Middle frontal gyrus (tissue), 1 donor: Measurements from ENCODE around the gene SEMA3G.

ENCODE experiments used
- DNase-seq: peaks from one replicate; pipeline ENCODE4 v3.0.0-alpha.2; 2015; ENCODE audit warnings: low spot score; ENCODE audit errors: extremely low spot score

Gene SEMA3G

DNA sequence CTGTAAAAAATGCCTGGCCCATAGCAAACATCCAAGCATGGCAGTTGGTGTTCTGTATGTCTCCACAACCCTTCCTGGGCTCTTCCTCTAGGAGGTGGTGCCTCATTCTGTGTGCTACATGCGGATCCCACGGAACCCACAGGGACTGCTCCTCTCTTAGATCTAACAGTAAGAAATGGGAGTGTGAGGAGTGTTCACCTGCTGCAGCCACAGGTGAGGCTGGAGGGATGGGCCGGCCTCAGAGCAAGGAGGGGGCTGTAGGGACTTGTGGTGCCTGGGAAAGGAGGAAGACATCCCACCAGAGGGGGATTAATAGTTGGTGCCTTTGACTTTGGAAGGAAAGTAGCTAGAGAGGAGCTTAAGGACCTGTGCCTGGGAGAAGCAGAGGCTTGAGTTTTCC, 22.2 kb downstream of the SEMA3G start:
- no peak for DNase-seq

DNA sequence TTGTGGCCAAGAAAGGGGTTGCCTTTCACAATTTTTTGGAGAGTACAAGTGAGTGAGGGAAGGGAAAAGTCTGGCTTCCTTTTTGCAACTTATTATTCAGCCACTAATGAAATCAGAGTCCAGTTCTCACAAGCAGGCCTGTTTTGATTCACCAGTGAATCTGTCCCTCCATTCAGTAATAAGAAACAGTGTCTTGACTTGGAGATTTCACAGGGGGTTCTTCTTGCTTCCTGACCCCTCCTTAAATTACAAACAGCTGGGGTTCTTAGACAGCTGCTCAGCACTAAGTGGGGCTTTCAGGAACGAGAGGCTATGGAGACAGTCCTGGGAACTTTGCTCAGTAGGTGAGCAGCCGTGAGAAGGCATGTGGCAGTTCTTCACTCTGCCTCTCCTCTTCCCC, 24.5 kb downstream of the SEMA3G start:
- no peak for DNase-seq

DNA sequence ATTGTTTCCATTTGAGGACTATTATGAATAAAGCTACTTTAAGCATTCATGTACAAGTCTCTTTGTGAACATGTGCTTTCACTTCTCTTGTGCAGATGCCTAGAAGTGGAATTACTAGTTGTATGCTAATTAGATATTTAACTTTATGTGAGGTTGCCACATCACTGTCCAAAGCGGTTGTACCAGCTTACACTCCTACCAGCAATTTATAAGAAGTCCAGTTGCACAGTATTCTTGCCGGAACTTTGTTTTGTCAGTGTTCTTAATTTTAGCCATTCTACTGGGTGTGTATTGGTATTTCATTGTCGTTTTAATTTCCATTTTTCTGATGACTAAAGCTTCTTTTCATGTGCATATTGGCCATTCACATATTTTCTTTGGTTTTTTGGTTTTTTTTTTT, 29.1 kb downstream of the SEMA3G start:
- no peak for DNase-seq

DNA sequence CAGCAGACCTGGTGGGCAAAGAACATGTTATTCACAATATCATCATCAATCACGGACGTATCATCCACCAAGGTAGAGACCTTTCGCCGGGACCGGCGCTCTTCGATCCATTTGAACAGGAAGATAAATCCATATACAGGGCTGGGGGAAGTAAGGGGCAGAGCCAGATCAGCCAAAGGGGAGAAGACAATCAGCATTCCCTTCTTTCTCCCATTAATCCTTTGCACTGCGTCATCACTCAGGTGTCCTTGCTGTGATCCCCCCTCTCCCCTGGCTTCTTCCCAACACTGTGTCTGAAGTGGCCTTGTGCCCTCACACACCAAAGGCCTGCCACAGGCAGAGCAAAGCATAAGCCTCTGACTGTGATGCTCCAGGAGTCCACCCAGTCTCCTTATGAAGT, 36.4 kb downstream of the SEMA3G start:
- no peak for DNase-seq

DNA sequence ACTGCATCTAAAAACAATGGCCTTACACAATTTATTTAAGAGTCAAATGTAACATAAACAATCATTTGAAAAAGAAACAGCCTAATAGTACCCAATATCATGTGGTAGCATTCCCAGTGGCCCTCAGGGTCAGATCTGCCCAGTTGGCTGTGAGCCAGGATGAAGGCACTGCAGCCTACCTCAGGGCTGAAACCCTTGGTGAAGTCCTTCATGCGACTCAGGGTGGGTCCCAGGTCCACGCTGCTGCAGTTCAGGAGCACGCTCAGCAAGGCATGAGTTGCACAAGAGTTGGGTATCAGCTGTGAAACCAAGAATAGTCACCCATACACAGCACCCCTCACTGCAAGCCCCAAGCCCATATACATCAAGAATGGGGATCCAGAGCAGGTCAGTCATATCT, 37.1 kb downstream of the SEMA3G start:
- DNase-seq, result no peak

DNA sequence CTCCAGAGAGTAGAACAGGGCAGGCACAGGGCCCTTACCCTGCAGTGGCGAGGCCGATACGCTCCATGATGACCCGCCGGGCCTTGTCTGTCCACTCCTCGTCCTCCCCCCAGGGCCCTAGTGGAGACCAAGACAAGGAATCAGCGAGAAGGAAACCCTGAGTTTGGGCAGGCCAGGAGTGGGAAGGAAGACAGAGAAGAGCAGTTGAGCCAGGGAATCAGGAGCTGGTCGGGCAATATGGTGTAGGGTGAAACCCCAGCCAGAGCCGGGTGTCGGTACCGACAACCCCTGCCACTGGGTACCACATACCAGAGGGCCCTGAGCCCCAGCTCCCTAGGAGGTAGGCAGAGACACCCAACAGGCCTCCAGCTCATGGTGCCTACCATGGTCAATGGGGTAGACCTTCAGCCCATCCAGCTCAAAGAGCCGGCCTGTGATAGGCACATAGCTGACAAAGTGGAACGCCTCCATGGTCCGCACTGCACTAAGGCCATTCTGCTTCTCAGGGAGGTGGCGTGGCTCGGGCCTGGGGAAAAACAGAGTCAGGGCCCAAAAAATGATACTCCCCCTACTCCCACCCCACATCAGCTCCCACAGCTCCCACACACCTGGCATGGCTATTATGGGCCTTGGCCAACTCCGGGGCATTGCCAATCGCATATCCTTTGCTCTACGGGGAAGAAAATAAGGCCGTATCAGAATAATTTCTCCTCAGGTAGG, 38.0 kb downstream of the SEMA3G start:
- DNase-seq, result no peak

DNA sequence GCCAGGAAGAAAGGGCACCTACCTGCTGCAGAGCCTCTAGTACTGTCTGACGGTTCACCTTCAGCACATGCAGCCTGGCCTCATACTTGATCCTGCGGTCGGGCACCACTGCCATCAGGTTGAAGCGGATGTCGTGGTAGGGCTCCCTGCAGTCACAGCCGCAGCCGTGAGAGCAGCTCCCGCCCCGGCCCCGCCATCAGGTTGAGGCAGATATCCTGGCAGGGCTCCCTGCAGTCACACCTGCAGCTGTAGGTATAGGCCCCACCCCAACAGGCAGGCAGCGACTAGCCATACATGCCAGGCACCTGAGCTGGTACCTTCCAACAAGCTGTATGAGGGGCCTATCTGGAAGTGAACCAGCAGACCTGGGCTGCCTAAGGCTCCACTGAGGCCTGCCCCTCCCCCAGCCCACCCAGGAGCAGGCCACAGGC, 38.7 kb downstream of the SEMA3G start:
- DNase-seq, result no peak

DNA sequence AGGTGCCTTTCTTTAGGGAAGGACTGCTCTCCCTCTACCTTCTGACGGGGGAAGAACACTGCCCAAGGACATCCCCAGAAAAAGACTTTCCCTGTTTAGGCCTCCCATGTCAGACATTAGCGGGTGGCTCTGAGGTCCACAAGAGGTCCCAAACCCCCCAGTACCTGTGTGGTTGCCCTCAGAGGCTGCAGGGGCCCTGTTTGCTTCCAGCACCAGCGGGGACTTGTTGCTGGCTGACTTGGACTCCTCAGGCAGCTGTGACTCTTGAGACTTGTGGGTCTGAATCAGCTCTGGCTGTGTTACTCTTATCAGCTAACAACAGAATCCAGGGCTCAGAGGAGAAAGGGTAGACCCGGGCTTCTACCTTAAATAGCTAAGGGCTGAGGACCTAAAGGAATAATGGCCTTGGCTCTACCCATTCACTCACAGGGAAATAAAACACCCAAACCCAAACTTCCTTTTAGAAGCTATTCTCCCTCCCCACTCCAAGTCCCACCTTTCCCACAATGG, 39.2 kb downstream of the SEMA3G start:
- DNase-seq, result no peak

DNA sequence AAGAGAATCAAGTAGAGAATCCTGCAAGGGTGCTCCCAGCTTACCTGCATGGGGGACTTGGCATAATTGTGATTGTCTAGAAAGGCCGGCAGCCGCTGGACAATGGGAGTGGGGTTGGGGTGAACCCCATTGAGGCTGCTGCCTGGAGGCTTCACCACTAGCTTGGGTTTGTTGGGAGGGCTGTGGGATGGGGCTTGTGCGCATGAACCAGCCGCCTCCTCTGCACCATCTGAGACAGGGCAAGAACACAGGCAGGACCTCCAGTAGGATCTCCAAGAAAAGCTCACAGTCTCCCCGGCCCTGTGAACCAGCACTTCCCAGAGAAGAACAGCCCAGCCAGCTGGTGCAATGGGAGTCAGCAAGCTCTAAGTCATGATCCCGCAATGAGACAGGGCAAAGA, 39.8 kb downstream of the SEMA3G start:
- DNase-seq, result no peak

DNA sequence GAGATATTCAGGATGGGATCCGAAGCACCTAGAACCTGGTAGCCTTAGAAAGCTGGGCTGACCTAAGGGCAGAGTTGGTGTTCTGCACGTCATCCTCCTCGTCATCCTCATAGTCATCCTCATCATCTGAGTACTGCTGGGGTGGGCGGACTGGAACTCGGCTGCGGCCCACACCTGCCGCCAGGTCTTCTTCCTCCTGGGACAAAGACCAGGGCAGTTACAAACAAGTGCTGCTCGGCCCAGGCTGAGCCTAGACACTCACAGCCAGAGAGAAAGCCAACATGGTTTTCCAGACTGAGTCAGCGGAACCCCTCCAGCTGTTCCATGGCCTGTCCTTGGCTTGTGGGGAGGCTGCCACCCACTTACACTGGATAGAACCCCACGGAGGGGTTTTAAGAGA, 40.5 kb downstream of the SEMA3G start:
- no peak for DNase-seq

DNA sequence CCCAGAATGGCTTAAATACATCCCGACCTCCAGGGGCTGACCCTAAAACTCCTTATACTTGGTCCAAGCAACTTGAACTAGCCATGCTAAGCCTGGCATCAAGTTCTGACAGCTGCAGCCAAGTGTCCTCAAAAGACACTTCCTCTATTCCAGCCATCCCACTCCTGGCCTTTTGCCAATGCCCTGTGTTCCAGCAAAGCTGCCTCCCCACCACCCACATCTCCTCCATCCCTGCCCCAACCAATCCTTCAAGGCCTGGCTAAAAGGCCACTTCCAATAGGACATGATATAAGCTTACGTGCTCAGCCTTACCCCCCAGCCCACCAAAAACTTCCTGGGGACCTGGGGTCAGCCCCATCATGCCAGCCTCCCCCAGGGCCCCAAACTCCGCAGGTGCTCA, 40.9 kb downstream of the SEMA3G start:
- no peak for DNase-seq

DNA sequence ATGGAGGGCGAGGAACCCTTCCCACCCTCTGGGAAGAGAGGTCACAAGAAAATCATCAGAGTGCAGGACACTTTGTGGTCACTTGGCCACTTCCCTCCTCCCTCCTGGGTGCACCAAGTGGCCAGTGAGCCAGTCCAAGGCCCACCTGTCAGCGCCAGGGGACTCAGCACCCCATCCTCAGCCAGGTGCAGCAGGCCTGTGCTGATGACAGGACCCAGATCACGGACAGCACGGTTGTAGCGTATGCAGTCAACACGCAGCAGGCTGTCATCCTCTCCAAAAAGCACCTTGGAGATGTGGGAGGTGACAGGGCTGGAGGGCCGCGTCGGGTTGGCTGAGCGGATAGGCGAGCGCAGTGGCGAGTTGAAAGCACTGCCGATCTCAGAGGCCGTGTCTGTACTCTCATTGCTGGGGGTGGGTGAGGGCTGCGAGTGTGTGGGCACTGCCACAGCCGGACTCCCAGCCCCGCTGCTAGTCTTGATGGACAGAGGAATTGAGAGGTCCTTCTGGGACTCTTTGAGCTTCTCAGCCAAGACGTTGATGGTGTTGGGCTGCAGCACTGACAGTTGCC, 41.5 kb downstream of the SEMA3G start:
- DNase-seq, result no peak

DNA sequence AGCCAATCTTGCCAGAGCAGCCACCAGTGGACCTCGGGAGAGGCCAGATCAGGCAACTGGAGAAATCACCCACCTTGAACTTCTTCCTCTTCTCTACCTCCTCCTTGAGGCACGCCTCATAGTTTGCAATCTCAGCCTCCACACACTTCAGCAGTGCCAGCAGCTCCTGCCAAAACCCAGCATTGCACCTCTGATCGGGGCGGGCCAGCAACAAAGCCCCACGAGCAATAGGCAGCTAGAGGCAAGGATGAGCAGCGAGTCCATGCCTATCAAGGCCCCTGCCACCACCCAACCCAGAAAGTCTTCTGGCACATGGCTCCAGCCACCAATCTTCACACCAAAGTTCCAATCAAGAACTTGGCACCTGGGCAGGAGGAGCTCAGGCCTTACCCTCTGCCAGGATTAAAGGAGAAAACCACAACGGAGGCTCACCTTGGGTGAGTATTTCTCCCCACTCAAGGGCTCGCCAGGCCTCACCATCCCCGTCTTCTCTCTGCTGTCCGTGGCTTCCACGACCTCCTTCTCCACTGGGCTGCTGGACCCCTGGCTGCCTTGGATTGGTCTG, 42.1 kb downstream of the SEMA3G start:
- DNase-seq, result no peak

DNA sequence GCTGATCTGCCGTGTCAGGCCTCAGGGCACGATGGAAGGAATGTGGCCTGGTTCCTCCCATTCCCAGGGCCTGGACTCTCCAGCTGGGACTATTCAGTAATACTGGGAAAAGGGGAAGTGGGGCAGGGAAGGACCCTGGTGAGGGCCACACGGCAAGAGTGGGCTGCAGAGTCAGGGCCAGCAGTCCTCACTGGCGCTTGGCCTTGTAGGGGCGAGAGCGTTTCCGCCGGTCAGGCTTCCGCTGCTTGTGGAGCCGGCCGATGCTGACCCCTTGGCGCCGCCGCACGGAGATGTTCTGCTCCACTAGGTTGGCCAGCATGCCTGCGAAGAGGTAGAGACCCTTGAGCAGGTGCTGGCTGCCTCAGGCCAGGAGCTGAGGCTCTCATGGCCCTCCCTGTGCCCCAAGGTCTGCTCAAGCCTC, 42.8 kb downstream of the SEMA3G start:
- no peak for DNase-seq

DNA sequence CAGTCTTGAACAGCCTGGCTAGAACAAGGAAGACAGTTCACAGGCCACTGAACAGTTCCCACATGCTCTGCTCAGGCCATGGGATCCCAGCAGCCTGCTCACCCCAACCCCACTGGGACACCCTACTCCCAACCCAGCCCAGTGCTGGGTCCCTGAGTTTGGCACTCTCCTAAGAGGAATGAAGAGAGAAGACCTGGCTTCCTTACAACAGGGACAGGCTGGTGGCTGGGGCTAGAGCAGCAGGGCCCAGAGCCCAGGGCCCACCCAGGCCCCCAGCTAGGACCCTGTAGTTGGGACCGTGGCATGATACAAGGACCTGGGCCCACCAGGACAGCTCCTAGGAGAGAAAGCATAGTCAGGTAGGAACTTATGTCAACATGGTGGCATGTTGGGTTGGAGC, 43.4 kb downstream of the SEMA3G start:
- no peak for DNase-seq

DNA sequence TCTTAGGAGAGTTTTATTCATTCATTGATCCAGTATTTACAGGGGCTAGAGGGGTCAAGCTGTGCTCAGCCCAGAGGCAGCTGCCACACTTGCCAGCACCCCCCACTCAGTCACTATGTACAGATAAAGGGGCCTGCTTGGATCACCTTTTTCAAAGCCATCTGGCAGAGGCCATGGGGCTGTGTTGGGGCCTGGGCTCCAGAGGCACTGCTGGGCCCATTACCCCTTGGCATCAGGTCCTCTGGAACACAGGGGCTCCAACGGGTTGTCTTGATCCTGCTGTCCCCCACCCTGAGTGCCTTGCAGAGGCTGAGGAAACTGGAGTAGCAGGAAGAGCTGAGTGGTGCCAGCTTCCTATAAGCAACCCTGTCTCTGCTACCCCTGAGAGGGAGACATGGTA, 43.9 kb downstream of the SEMA3G start:
- DNase-seq, result no peak

DNA sequence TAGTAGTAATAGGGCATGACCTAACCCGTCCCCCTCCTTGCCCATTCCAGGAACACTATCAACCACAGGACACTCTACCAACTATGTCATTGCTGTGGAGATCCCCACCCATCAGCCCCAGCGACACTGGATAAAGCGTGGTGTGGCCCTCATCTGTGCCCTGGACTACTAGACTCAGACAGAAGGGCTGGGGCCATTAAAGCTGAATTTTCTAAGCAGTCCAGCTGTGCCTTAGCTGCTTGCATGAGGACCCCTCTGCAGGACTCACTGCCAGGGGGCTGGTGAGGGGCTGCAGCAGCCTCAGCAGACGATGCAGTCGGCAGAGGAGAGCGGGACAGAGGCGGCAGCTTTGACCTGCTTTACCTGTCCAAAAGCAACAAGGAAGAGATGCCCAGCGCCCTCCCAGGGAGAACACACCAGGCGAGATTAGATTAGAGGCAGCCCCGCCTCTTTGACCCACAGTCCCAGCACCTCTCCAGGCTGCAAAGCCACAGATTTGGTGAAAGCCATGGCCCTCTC, 44.6 kb downstream of the SEMA3G start:
- DNase-seq, result no peak

DNA sequence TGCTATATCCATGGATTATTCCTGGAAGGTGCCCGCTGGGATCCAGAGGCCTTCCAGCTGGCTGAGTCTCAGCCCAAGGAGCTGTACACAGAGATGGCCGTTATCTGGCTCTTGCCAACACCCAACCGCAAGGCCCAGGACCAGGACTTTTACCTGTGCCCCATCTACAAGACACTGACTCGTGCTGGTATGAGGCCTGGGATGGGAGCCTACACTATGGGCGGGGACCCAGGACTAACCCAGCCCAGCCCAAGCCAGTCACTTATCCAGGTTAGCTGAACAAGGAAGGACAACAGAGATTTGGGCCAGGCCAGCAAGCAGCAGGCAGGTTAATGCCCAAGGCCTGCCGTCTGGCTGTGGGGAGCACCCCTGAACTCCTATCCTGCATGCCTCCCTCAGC, 45.3 kb downstream of the SEMA3G start:
- DNase-seq, result no peak

DNA sequence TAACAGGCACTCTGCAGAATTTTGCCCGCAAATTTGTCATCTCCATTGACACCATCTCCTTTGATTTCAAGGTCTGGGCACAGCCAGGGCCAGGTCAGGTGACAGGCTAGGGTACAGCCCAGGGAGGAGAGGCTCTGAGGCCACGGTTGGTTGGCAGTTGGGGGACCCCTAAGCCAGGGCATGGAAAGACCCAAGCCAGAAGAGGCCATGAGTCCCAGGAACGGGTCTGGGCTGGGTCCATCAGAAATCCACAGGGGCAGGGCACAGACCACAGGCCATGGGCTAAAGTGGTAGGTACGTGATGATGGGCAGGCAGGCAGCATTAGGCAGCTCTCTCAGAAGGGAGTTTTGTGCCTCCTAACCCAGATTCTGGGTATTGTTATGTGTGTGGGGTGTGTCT, 45.8 kb downstream of the SEMA3G start:
- no peak for DNase-seq

DNA sequence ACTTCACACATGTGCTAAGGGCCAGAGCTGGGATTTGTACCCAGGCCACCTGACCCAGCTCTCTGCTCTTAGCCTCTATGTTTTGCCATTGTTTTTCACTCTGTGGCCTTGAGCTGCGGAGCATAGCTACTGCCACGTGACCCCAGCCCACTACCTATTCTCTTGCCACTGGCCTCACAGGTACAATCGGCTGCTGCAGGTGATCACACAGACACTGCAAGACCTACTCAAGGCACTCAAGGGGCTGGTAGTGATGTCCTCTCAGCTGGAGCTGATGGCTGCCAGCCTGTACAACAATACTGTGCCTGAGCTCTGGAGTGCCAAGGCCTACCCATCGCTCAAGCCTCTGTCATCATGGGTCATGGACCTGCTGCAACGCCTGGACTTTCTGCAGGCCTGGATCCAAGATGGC, 46.2 kb downstream of the SEMA3G start:
- DNase-seq, result no peak

DNA sequence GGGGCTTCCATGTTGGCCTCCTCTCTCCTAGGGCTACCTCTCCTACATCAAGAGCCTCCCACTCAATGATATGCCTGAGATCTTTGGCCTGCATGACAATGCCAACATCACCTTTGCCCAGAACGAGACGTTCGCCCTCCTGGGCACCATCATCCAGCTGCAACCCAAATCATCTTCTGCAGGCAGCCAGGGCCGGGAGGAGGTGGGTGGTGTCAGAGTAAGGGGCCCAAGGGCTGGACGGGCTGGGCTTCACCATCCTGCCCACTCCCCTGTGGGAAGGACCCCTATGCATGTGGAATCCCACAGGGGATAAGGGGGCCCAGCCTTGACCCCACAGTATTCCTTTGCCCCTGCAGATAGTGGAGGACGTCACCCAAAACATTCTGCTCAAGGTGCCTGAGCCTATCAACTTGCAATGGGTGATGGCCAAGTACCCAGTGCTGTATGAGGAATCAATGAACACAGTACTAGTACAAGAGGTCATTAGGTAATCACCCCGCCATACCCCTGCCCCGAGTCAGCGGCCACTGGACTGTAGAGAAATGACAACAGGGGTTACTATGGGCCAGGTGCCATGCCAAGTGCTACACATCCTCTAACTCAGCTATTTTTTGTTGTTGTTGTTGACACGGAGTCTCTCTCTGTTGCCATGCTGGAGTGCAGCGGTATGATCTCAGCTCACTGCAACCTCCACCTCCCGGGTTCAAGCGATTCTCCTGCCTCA, 47.1 kb downstream of the SEMA3G start:
- no peak for DNase-seq
